Trophoblast cell (in vitro differentiated cells and primary cell): ENCODE data around the gene TNS1.

Experiments
- DNase-seq, 2 donors: peaks; one replicate each; pipeline ENCODE4 v3.0.0-alpha.2; 2016
- H2AFZ ChIP-seq: 2 replicates; pipeline ENCODE4 v1.6.1; 2013; ENCODE audit warnings: low read length, moderate library complexity, mild to moderate bottlenecking; ENCODE audit not compliant: insufficient read depth, poor library complexity
- H2AK5ac ChIP-seq: 2 replicates; pipeline ENCODE4 v1.6.1; 2013; ENCODE audit warnings: mild to moderate bottlenecking, low read length
- H2BK120ac ChIP-seq: 2 replicates; pipeline ENCODE4 v1.6.1; 2013; ENCODE audit warnings: low read length, mild to moderate bottlenecking, moderate library complexity; ENCODE audit not compliant: insufficient read depth, poor library complexity
- H2BK12ac ChIP-seq: 2 replicates; pipeline ENCODE4 v1.6.1; 2013; ENCODE audit warnings: mild to moderate bottlenecking, low read length, moderate library complexity
- H2BK5ac ChIP-seq: 2 replicates; pipeline ENCODE4 v1.6.1; 2013; ENCODE audit warnings: low read length, low read depth, moderate library complexity, mild to moderate bottlenecking; ENCODE audit not compliant: poor library complexity
- H3K14ac ChIP-seq: 2 replicates; pipeline ENCODE4 v1.6.1; 2013; ENCODE audit warnings: mild to moderate bottlenecking, low read length
- H3K18ac ChIP-seq: 2 replicates; pipeline ENCODE4 v1.6.1; 2013; ENCODE audit warnings: mild to moderate bottlenecking, low read length
- H3K23ac ChIP-seq: 2 replicates; pipeline ENCODE4 v1.6.1; 2013; ENCODE audit warnings: low read length
- H3K27ac ChIP-seq: 2 replicates; pipeline ENCODE4 v1.5.1; 2013; ENCODE audit warnings: low read depth, mild to moderate bottlenecking, inconsistent platforms, low read length, moderate library complexity
- H3K27me3 ChIP-seq: 2 replicates; pipeline ENCODE4 v1.6.1; 2013; ENCODE audit warnings: inconsistent platforms, mild to moderate bottlenecking, low read length, moderate library complexity; ENCODE audit not compliant: insufficient read depth
- H3K36me3 ChIP-seq, 2 experiments: 1 replicate in 1 of 2; 2 replicates in 1 of 2; pipeline ENCODE4 v1.6.1; 2013; ENCODE audit warnings: low read length in 2 of 2, mild to moderate bottlenecking in 2 of 2, moderate library complexity in 1 of 2; ENCODE audit not compliant: insufficient read depth in 2 of 2, control insufficient read depth in 1 of 2
- H3K4ac ChIP-seq: 2 replicates; pipeline ENCODE4 v1.6.1; 2013; ENCODE audit warnings: low read depth, mild to moderate bottlenecking, low read length, moderate library complexity
- H3K4me1 ChIP-seq, 2 experiments: 1 replicate in 1 of 2; 2 replicates in 1 of 2; pipeline ENCODE4 v1.6.1; 2013; ENCODE audit warnings: low read length in 2 of 2, mild to moderate bottlenecking in 2 of 2, moderate library complexity in 1 of 2; ENCODE audit not compliant: insufficient read depth in 2 of 2, control insufficient read depth in 1 of 2
- H3K4me2 ChIP-seq: 2 replicates; pipeline ENCODE4 v1.6.1; 2013; ENCODE audit warnings: inconsistent platforms, mild to moderate bottlenecking, low read length, moderate library complexity
- H3K4me3 ChIP-seq: 2 replicates; pipeline ENCODE4 v1.5.1; 2013; ENCODE audit warnings: mild to moderate bottlenecking, low read depth, low read length, inconsistent platforms
- H3K79me1 ChIP-seq: one replicate; pipeline ENCODE4 v1.6.1; 2013; ENCODE audit warnings: low read length
- H3K79me2 ChIP-seq: 2 replicates; pipeline ENCODE4 v1.6.1; 2013; ENCODE audit warnings: low read length, mild to moderate bottlenecking; ENCODE audit not compliant: control insufficient read depth, insufficient read depth, poor library complexity
- H3K9ac ChIP-seq: 2 replicates; pipeline ENCODE4 v1.6.1; 2013; ENCODE audit warnings: mild to moderate bottlenecking, low read length
- H3K9me3 ChIP-seq: 2 replicates; pipeline ENCODE4 v1.6.1; 2013; ENCODE audit warnings: low read depth, mild to moderate bottlenecking, control low read depth, inconsistent platforms, low read length; ENCODE audit not compliant: insufficient read depth
- H4K12ac ChIP-seq: 2 replicates; pipeline ENCODE4 v1.6.1; 2013; ENCODE audit warnings: low read depth, mild to moderate bottlenecking, low read length, moderate library complexity
- H4K8ac ChIP-seq: 2 replicates; pipeline ENCODE4 v1.6.1; 2013; ENCODE audit warnings: low read depth, mild to moderate bottlenecking, low read length, moderate library complexity
- H4K91ac ChIP-seq: one replicate; pipeline ENCODE4 v1.6.1; 2013; ENCODE audit warnings: low read depth, mild to moderate bottlenecking, low read length, moderate library complexity
- whole genome bisulfite sequencing: extraction: QIAGEN DNeasy Blood & Tissue Kit; methylation state at CpG from one replicate; pipeline ENCODE4 v1.1.7; 2013; ENCODE audit warnings: missing lambda C conversion rate; ENCODE audit not compliant: insufficient read length, insufficient coverage; ENCODE audit errors: extremely low coverage; 5-methylcytosine and 5-hydroxymethylcytosine counted together

The TNS1 gene

GRCh38 chr2:217994776-217995274, 8.0 kb downstream of the TNS1 start:
- Histone ChIP-seq H2BK5ac (no peak overlapping the region), H4K8ac (no peak overlapping the region), H3K9ac (no peak overlapping the region), H3K4me3 (no peak overlapping the region), H2BK12ac (no peak overlapping the region), H3K4me1 (peaks cover 24 to 27% of the 10 kb centered on the region in 2 experiments), H2BK120ac (no peak overlapping the region), H3K27ac (peak overlapping the region; percentile 69), H3K23ac (no peak overlapping the region), H3K27me3 (no peaks in the 10 kb centered on the region), H3K36me3 (no peaks in the 10 kb centered on the region), H4K91ac (peak overlapping the region; percentile 49), H2AK5ac (no peak overlapping the region), H3K79me1 (peaks cover 4% of the 10 kb centered on the region), H2AFZ (no peak overlapping the region), H3K4ac (no peak overlapping the region), H3K4me2 (peak overlapping the region; percentile 4), H3K79me2 (no peaks in the 10 kb centered on the region), H3K18ac (no peak overlapping the region), H3K9me3 (peaks cover 5% of the 10 kb centered on the region), H3K14ac (no peak overlapping the region), H4K12ac (no peak overlapping the region)
- WGBS: no CpG with 5 or more reads among the region's 4 CpGs
- DNase-seq: peak; percentile 16 to 39

- H2BK12ac ChIP-seq: peak overlapping the region; percentile 42
- no peak overlapping the region for H4K12ac ChIP-seq
- H3K9me3 ChIP-seq: peaks cover 7% of the 10 kb centered on the region
- no peak overlapping the region for H3K4ac ChIP-seq
- H3K36me3 ChIP-seq: no peaks in the 10 kb centered on the region
- peak in 1 of 2 donors; percentile 37 for DNase-seq
- H3K27me3 ChIP-seq: no peaks in the 10 kb centered on the region
- no peak overlapping the region for H2AFZ ChIP-seq
- H3K23ac ChIP-seq: no peak overlapping the region
- H4K8ac ChIP-seq: no peak overlapping the region
- H3K4me1 ChIP-seq: peaks cover 25 to 29% of the 10 kb centered on the region in 2 experiments
- H3K79me1 ChIP-seq: peaks cover 4% of the 10 kb centered on the region
- peak overlapping the region; percentile 69 for H3K27ac ChIP-seq
- H4K91ac ChIP-seq: peak overlapping the region; percentile 49
- peak overlapping the region; percentile 15 for H2BK120ac ChIP-seq
- no peaks in the 10 kb centered on the region for H3K79me2 ChIP-seq
- no peak overlapping the region for H2BK5ac ChIP-seq
- H3K9ac ChIP-seq: no peak overlapping the region
- H3K18ac ChIP-seq: no peak overlapping the region
- H3K4me2 ChIP-seq: peak overlapping the region; percentile 9
- WGBS: no CpG with 5 or more reads among the region's 6 CpGs
- H2AK5ac ChIP-seq: no peak overlapping the region
- H3K4me3 ChIP-seq: no peak overlapping the region
- H3K14ac ChIP-seq: no peak overlapping the region
Measured at GRCh38 chr2:217993817-217994463, 8.9 kb downstream of the TNS1 start.

- Histone ChIP-seq H3K14ac (no peak overlapping the region), H3K36me3 (no peaks in the 10 kb centered on the region), H3K27me3 (no peaks in the 10 kb centered on the region), H2BK5ac (no peak overlapping the region), H2AFZ (no peak overlapping the region), H3K79me2 (no peaks in the 10 kb centered on the region), H3K4ac (no peak overlapping the region), H2BK12ac (no peak overlapping the region), H4K91ac (no peak overlapping the region), H3K18ac (no peak overlapping the region), H3K23ac (no peak overlapping the region), H3K4me1 (peaks cover 31 to 35% of the 10 kb centered on the region in 2 experiments), H4K8ac (no peak overlapping the region), H2AK5ac (no peak overlapping the region), H3K9me3 (peaks cover 7% of the 10 kb centered on the region), H2BK120ac (no peak overlapping the region), H3K4me2 (no peak overlapping the region), H3K79me1 (peaks cover 6% of the 10 kb centered on the region), H3K4me3 (no peak overlapping the region), H3K27ac (no peak overlapping the region), H3K9ac (no peak overlapping the region), H4K12ac (no peak overlapping the region)
- no CpG with 5 or more reads among the region's 6 CpGs for WGBS
- peak in 1 of 2 donors; percentile 16 for DNase-seq
Measured at GRCh38 chr2:217993138-217993537, 9.7 kb downstream of the TNS1 start.

GRCh38 chr2:217992061-217992460, 10.7 kb downstream of the TNS1 start:
- Histone ChIP-seq H2AFZ (no peak overlapping the region), H3K18ac (no peak overlapping the region), H2BK5ac (no peak overlapping the region), H3K36me3 (no peaks in the 10 kb centered on the region), H3K14ac (no peak overlapping the region), H4K12ac (no peak overlapping the region), H3K4me2 (no peak overlapping the region), H2BK120ac (no peak overlapping the region), H3K9ac (no peak overlapping the region), H3K79me2 (no peaks in the 10 kb centered on the region), H3K4ac (no peak overlapping the region), H3K27ac (no peak overlapping the region), H3K9me3 (peaks cover 7% of the 10 kb centered on the region), H3K79me1 (peaks cover 6% of the 10 kb centered on the region), H4K91ac (no peak overlapping the region), H3K27me3 (no peaks in the 10 kb centered on the region), H2AK5ac (no peak overlapping the region), H3K4me1 (peaks cover 32 to 39% of the 10 kb centered on the region in 2 experiments), H4K8ac (no peak overlapping the region), H3K23ac (no peak overlapping the region), H3K4me3 (no peak overlapping the region), H2BK12ac (no peak overlapping the region)
- no CpG with 5 or more reads among the region's 3 CpGs for WGBS
- DNase-seq: no peak
